K562 (cell line): ENCODE data around the gene SCN1B. TPM values are rescaled to one million over a fixed set of nuclear protein-coding genes. Genes with fewer than 3 reads are reported as not detected.

Experiments
- ATAC-seq: fragments of 200-7000 bp; cut with Tn5 transposase; 3 replicates; pipeline ENCODE4 v1.9.1; 2020; ENCODE audit warnings: moderate library complexity
- BruUV-seq: library from RNA; stranded (reverse); fragments of 400-500 nt; replicated peaks from 2 replicates; lab custom pipeline; 2021; lab: Mats Ljungman, UMichigan
- CTCF ChIA-PET: fragments of 300-600 bp; formaldehyde crosslinking; extraction: SDS; loops from one replicate; lab custom pipeline; 2021; ENCODE audit warnings: low intra/inter-chr PET ratio; lab: Yijun Ruan, JAX
- POLR2A ChIA-PET: fragments of 300-600, 350-650 bp; sonication (Branson Sonifier 250); formaldehyde crosslinking; extraction: SDS; loops from one replicate; lab custom pipeline; 2021; ENCODE audit warnings: antibody characterized with exemption, inconsistent platforms; lab: Yijun Ruan, JAX
- DNase-seq, 4 experiments: peaks; one replicate each; pipeline versions ENCODE4 v3.0.0 to v3.0.0-alpha.2; 2011 to 2018; ENCODE audit warnings: low spot score in 3 of 4, mixed read lengths in 3 of 4; ENCODE audit errors: extremely low read depth in 1 of 4
- FAIRE-seq: peaks from 2 replicates; lab custom pipeline; 2011; peaks lifted over from hg19 to GRCh38; lab: Jason Lieb, UNC
- H2AFZ ChIP-seq: 2 replicates; pipeline ENCODE4 v1.6.0; 2011; ENCODE audit warnings: low read depth, low read length, control low read depth, inconsistent platforms
- H3K27ac ChIP-seq: fragments of 200-600 bp; 3 replicates; pipeline ENCODE4 v1.8.0; 2011; ENCODE audit warnings: low read depth, mild to moderate bottlenecking, control low read depth, inconsistent platforms, low read length, moderate library complexity, mixed read lengths; ENCODE audit errors: extremely low read depth
- H3K27me3 ChIP-seq, 2 experiments: fragments of 300-600 bp in 1 of 2; 2 replicates in 1 of 2; 3 replicates in 1 of 2; pipeline versions ENCODE4 v1.6.0 to v1.8.0; 2011; ENCODE audit warnings: inconsistent platforms in 2 of 2, low read length in 2 of 2, mild to moderate bottlenecking in 1 of 2, mixed read lengths in 1 of 2, moderate library complexity in 1 of 2; ENCODE audit not compliant: control insufficient read depth in 2 of 2, insufficient read depth in 2 of 2
- H3K36me3 ChIP-seq: fragments of 300-600 bp; 3 replicates; pipeline ENCODE4 v1.8.0; 2011; ENCODE audit warnings: mild to moderate bottlenecking, low read length, inconsistent platforms; ENCODE audit not compliant: control insufficient read depth, insufficient read depth
- H3K4me1 ChIP-seq, 2 experiments: fragments of 200-600 bp in 1 of 2; replicated peaks in 1 of 2; 2 replicates in 1 of 2; 3 replicates in 1 of 2; pipeline versions ENCODE4 v1.5.1 to v1.8.0; 2011; ENCODE audit warnings: inconsistent platforms in 2 of 2, low read length in 2 of 2, mild to moderate bottlenecking in 1 of 2, mixed read lengths in 1 of 2, moderate library complexity in 1 of 2; ENCODE audit not compliant: control insufficient read depth in 2 of 2, insufficient read depth in 2 of 2
- H3K4me2 ChIP-seq: 2 replicates; pipeline ENCODE4 v1.6.1; 2011; ENCODE audit warnings: low read length, control low read depth, inconsistent platforms, mixed read lengths; ENCODE audit not compliant: insufficient read depth
- H3K4me3 ChIP-seq: fragments of 200-600 bp; sonication (generic), shearing (Covaris generic); 2 replicates; pipeline ENCODE4 v1.5.1; 2016; ENCODE audit warnings: control low read depth, inconsistent platforms
- H3K79me2 ChIP-seq: fragments of 200-600 bp; 3 replicates; pipeline ENCODE4 v1.8.0; 2011; ENCODE audit warnings: low read length, inconsistent platforms; ENCODE audit not compliant: control insufficient read depth, insufficient read depth
- H3K9ac ChIP-seq, 2 experiments: 2 replicates each; pipeline versions ENCODE4 v1.6.0 to v1.6.1; 2011; ENCODE audit warnings: low read depth in 2 of 2, low read length in 2 of 2, control low read depth in 1 of 2, inconsistent platforms in 1 of 2, mild to moderate bottlenecking in 1 of 2, mixed read lengths in 1 of 2; ENCODE audit not compliant: insufficient read depth in 1 of 2
- H3K9me1 ChIP-seq: one replicate; pipeline ENCODE4 v1.6.0; 2011; ENCODE audit warnings: inconsistent platforms, mild to moderate bottlenecking, low read length, moderate library complexity; ENCODE audit not compliant: control insufficient read depth, insufficient read depth
- H3K9me3 ChIP-seq: replicated peaks from 2 replicates; pipeline ENCODE4 v1.5.1; 2011; ENCODE audit warnings: low read depth, low read length, inconsistent platforms; ENCODE audit not compliant: control insufficient read depth, insufficient read depth
- H4K20me1 ChIP-seq: replicated peaks from 2 replicates; pipeline ENCODE4 v1.6.1; 2011; ENCODE audit warnings: low read length, inconsistent platforms, mixed read lengths; ENCODE audit not compliant: control insufficient read depth, insufficient read depth
- BCLAF1 ChIP-seq, 2 experiments: fragments of 450-650 bp in 1 of 2; IDR thresholded peaks; 2 replicates each; pipeline ENCODE4 v1.6.1; 2011 to 2017; ENCODE audit warnings: low read depth in 2 of 2, antibody characterized with exemption in 1 of 2, borderline replicate concordance in 1 of 2, low read length in 1 of 2, mild to moderate bottlenecking in 1 of 2, mixed read lengths in 1 of 2; ENCODE audit not compliant: control insufficient read depth in 1 of 2
- C11orf30 ChIP-seq: fragments of 450-650 bp; IDR thresholded peaks from 2 replicates; pipeline ENCODE4 v1.6.1; 2016; ENCODE audit warnings: low read depth, mild to moderate bottlenecking
- CXXC5 ChIP-seq: fragments of 250-450 bp; sonication (Bioruptor Pico); IDR thresholded peaks from 2 replicates; pipeline ENCODE4 v1.8.0; 2022; ENCODE audit warnings: inconsistent platforms, mild to moderate bottlenecking, moderate library complexity
- EHMT2 ChIP-seq: fragments of 450-650 bp; IDR thresholded peaks from 2 replicates; pipeline ENCODE4 v1.6.1; 2018; ENCODE audit warnings: antibody characterized with exemption
- ELF1 ChIP-seq: fragments of 200-800 bp; sonication (Bioruptor generic); IDR thresholded peaks from 2 replicates; pipeline ENCODE4 v1.6.1; 2016; ENCODE audit warnings: missing genetic modification characterization, missing compliant biosample characterization
- EZH2 ChIP-seq: IDR thresholded peaks from 2 replicates; pipeline ENCODE4 v1.6.1; 2012; ENCODE audit warnings: low read depth, mild to moderate bottlenecking, inconsistent platforms, low read length, borderline replicate concordance
- MAFF ChIP-seq: IDR thresholded peaks from 2 replicates; pipeline ENCODE4 v1.6.1; 2012; ENCODE audit warnings: low read length, improper control_type of control experiment
- MAFG ChIP-seq: fragments of 450-650 bp; conservative IDR thresholded peaks from 2 replicates; pipeline ENCODE4 v1.6.1; 2016; ENCODE audit warnings: missing genetic modification characterization, missing compliant biosample characterization
- RBM39 ChIP-seq: fragments of 200-400 bp; formaldehyde crosslinking; optimal IDR thresholded peaks from 2 replicates; pipeline ENCODE3; 2018; ENCODE audit warnings: low read depth, low read length
- SRSF9 ChIP-seq: fragments of 200-400 bp; formaldehyde crosslinking; IDR thresholded peaks from 2 replicates; pipeline ENCODE4 v1.6.1; 2017; ENCODE audit warnings: low read depth, low read length, borderline replicate concordance
- TGIF2 ChIP-seq: sonication (generic); formaldehyde crosslinking; IDR thresholded peaks from 2 replicates; pipeline ENCODE4 v1.8.1; 2022; ENCODE audit warnings: mild to moderate bottlenecking, missing genetic modification reagents, moderate library complexity
- ZFPM2 ChIP-seq: fragments of 250-450 bp; sonication (Bioruptor Pico); IDR thresholded peaks from 2 replicates; pipeline ENCODE4 v1.5.1; 2022; ENCODE audit warnings: mild to moderate bottlenecking
- ZNF316 ChIP-seq: fragments of 450-650 bp; IDR thresholded peaks from 2 replicates; pipeline ENCODE4 v1.6.1; 2016
- WGBS: fragments of 100-300 bp; shearing (Covaris generic); methylation state at CpG from one replicate; pipeline ENCODE4 v1.1.6; 2016; ENCODE audit warnings: low coverage, mixed read lengths; ENCODE audit not compliant: insufficient coverage; ENCODE audit errors: missing lambda C conversion rate; 5-methylcytosine and 5-hydroxymethylcytosine counted together
- in situ Hi-C: fragments of 300-500 bp; cut with MboI; formaldehyde crosslinking; loops from 4 replicates; pipeline ENCODE4 v1.15.0; 2018; ENCODE audit warnings: inconsistent platforms, mixed read lengths
- intact Hi-C: fragments of 100-400 bp; cut with micrococcal nuclease; formaldehyde crosslinking; loops from 2 replicates; pipeline ENCODE4 v1.14.2; 2022
- polyA plus RNA-seq, 8 experiments: library from polyadenylated mRNA; depleted of rRNA in 4 of 8; stranded (reverse) in 5 of 8; unstranded in 3 of 8; fragments of >200 nt; fragmentation: Nextera tagmentation in 2 of 8; fragmentation: Illumina TruSeq in 1 of 8; extraction: Ambion mirVana in 2 of 8; extraction: Trizol in 1 of 8; gene quantifications; 2 replicates each; pipeline versions ENCODE4 v1.2.1 to v1.2.3, GENCODE V29; 2011 to 2014; ENCODE audit warnings: inconsistent platforms in 1 of 8, missing spikeins in 1 of 8
- total RNA-seq, 7 experiments: library from RNA; depleted of rRNA in 6 of 7; stranded (reverse); fragments of >200 nt in 6 of 7; fragmentation: Illumina TruSeq in 2 of 7; extraction: Trizol in 2 of 7; gene quantifications; 2 replicates each; pipeline versions ENCODE4 v1.2.1 to v1.2.3, GENCODE V29; 2011 to 2021; ENCODE audit warnings: low replicate concordance in 1 of 7

SCN1B gene
- total and polyA plus RNA-seq, 9 of the 15 experiments (the other 6 are each of a cell fraction or from before 2014, with no cell fraction given), result 0.03 to 2.5 (median 0.91) TPM

- CTCF ChIA-PET, result no interaction called here
- Histone ChIP-seq H3K36me3 (no peaks in the 10 kb centered on the region), H3K27ac (no peak overlapping the region), H2AFZ (peak overlapping the region; percentile 35; the same call in 1 of the 2 replicates), H3K4me3 (no peak overlapping the region), H3K9me1 (no peaks in the 10 kb centered on the region), H3K4me2 (no peak overlapping the region), H3K9ac (no peak overlapping the region), H4K20me1 (no peaks in the 10 kb centered on the region), H3K4me1 (peaks cover 6 to 8% of the 10 kb centered on the region in 2 experiments; a peak in 3 of 5 replicates), H3K27me3 (no peaks in the 10 kb centered on the region), H3K79me2 (no peaks in the 10 kb centered on the region), H3K9me3 (peaks cover 6% of the 10 kb centered on the region)
- FAIRE-seq (no peak), ATAC-seq (no peak), DNase-seq (no peak)
- WGBS, result 28% methylated on average over 5 of the region's 5 CpGs
- intact Hi-C loops (no loop called here), in situ Hi-C loops (no loop called here)
- POLR2A ChIA-PET, result no interaction called here
- TF ChIP-seq C11orf30, result peak; percentile 66
- TF ChIP-seq MAFF, result 0 out of 2 replicates have a peak, but pooled peaks have one; percentile 9
- TF ChIP-seq ZFPM2 (CRISPR knock-in tag), result no peak
- TF ChIP-seq TGIF2 (CRISPR knock-in tag), result no peak
- no peak for TF ChIP-seq ELF1
- peak; percentile 68 for TF ChIP-seq MAFG
- peak; percentile 85 for TF ChIP-seq ZNF316
- BruUV-seq, result no TSS peak
Observed at GRCh38 chr19:34982275-34982674, 48.0 kb upstream of the SCN1B start.

GRCh38 chr19:34983786-34984185 is 46.5 kb upstream of the SCN1B start:
- ChIA-PET POLR2A (interaction anchor here (0.6 to 1.0 kb wide), 2 partner anchors 9 to 743 kb away, joined by 3 read pairs; no protein-coding TSS in a partner anchor), CTCF (no interaction called here)
- Histone ChIP-seq H3K9me1 (no peaks in the 10 kb centered on the region), H3K4me1 (peaks cover 6 to 8% of the 10 kb centered on the region in 2 experiments; a peak in 3 of 5 replicates), H3K36me3 (no peaks in the 10 kb centered on the region), H3K9me3 (peaks cover 6% of the 10 kb centered on the region), H3K9ac (no peak overlapping the region), H3K27me3 (no peaks in the 10 kb centered on the region), H2AFZ (no peak overlapping the region), H3K4me2 (no peak overlapping the region), H4K20me1 (no peaks in the 10 kb centered on the region), H3K27ac (no peak overlapping the region), H3K4me3 (no peak overlapping the region), H3K79me2 (no peaks in the 10 kb centered on the region)
- no peak for ATAC-seq
- FAIRE-seq, result no peak
- in situ Hi-C loops (no loop called here), intact Hi-C loops (no loop called here)
- no TSS peak for BruUV-seq
- WGBS, result 36% methylated on average over 4 of the region's 4 CpGs
- no peak for DNase-seq
- TF ChIP-seq EHMT2, result no peak
- TF ChIP-seq CXXC5, result no peak
- no peak for TF ChIP-seq EZH2
- TF ChIP-seq BCLAF1 (IDR thresholded peaks at IDR 0.05; ENCODE audit: borderline replicate concordance in 1 of 2, control insufficient read depth in 1 of 2, low read depth in 2 of 2, low read length in 1 of 2), result no peak
- no peak for TF ChIP-seq RBM39
- TF ChIP-seq SRSF9, result no peak
